ES-I3 (cell line): ENCODE measurements around the gene MGAT4C.

ENCODE experiments used
- H3K36me3 ChIP-seq: 2 replicates; pipeline ENCODE4 v1.6.1; 2013; ENCODE audit warnings: mild to moderate bottlenecking, low read length, control low read depth, moderate library complexity; ENCODE audit not compliant: insufficient read depth
- H3K4me1 ChIP-seq: 2 replicates; pipeline ENCODE4 v1.6.1; 2013; ENCODE audit warnings: mild to moderate bottlenecking, control low read depth, low read length; ENCODE audit not compliant: insufficient read depth
- H3K9ac ChIP-seq: 2 replicates; pipeline ENCODE4 v1.6.1; 2013; ENCODE audit warnings: low read depth, mild to moderate bottlenecking, low read length, moderate library complexity
- H3K9me3 ChIP-seq: 2 replicates; pipeline ENCODE4 v1.6.1; 2013; ENCODE audit warnings: mild to moderate bottlenecking, low read length, moderate library complexity; ENCODE audit not compliant: control insufficient read depth, insufficient read depth

Gene MGAT4C

GRCh38 chr12:86254399-86255107 is 1.6 kb downstream of the MGAT4C start:
- peaks cover 2% of the 10 kb centered on the region for H3K4me1 ChIP-seq
- H3K9ac ChIP-seq: no peak overlapping the region
- H3K9me3 ChIP-seq: no peaks in the 10 kb centered on the region
- no peaks in the 10 kb centered on the region for H3K36me3 ChIP-seq

GRCh38 chr12:86249851-86250250 is 6.3 kb downstream of the MGAT4C start:
- Histone ChIP-seq H3K9me3 (no peaks in the 10 kb centered on the region), H3K9ac (no peak overlapping the region), H3K4me1 (peaks cover 3% of the 10 kb centered on the region), H3K36me3 (no peaks in the 10 kb centered on the region)

- peaks cover 3% of the 10 kb centered on the region; the same call in 1 of the 2 replicates for H3K4me1 ChIP-seq
- no peaks in the 10 kb centered on the region for H3K36me3 ChIP-seq
- no peaks in the 10 kb centered on the region for H3K9me3 ChIP-seq
- no peak overlapping the region for H3K9ac ChIP-seq
These were observed 6.9 kb downstream of the MGAT4C start for GRCh38 chr12:86249276-86249675.

- Histone ChIP-seq H3K9me3 (no peaks in the 10 kb centered on the region), H3K4me1 (0 out of 2 replicates have a peak, but pooled peaks cover 3% of the 10 kb centered on the region), H3K36me3 (no peaks in the 10 kb centered on the region), H3K9ac (no peak overlapping the region)
These were observed 8.3 kb downstream of the MGAT4C start for GRCh38 chr12:86247871-86248270.

- Histone ChIP-seq H3K9me3 (no peaks in the 10 kb centered on the region), H3K9ac (no peak overlapping the region), H3K4me1 (no peaks in the 10 kb centered on the region), H3K36me3 (no peaks in the 10 kb centered on the region)
These were observed 14.6 kb downstream of the MGAT4C start for GRCh38 chr12:86241600-86241999.

GRCh38 chr12:86234316-86234855 is 21.8 kb downstream of the MGAT4C start:
- H3K36me3 ChIP-seq: no peaks in the 10 kb centered on the region
- H3K4me1 ChIP-seq: peaks cover 15% of the 10 kb centered on the region
- H3K9me3 ChIP-seq: no peaks in the 10 kb centered on the region
- no peak overlapping the region for H3K9ac ChIP-seq

GRCh38 chr12:86233126-86233525 is 23.1 kb downstream of the MGAT4C start:
- Histone ChIP-seq H3K36me3 (no peaks in the 10 kb centered on the region), H3K4me1 (peaks cover 15% of the 10 kb centered on the region), H3K9me3 (no peaks in the 10 kb centered on the region), H3K9ac (no peak overlapping the region)

- Histone ChIP-seq H3K4me1 (peaks cover 15% of the 10 kb centered on the region), H3K36me3 (no peaks in the 10 kb centered on the region), H3K9me3 (no peaks in the 10 kb centered on the region), H3K9ac (no peak overlapping the region)
These were observed 25.6 kb downstream of the MGAT4C start for GRCh38 chr12:86230516-86231146.

GRCh38 chr12:86229772-86230171 is 26.4 kb downstream of the MGAT4C start:
- Histone ChIP-seq H3K9ac (no peak overlapping the region), H3K9me3 (no peaks in the 10 kb centered on the region), H3K36me3 (no peaks in the 10 kb centered on the region), H3K4me1 (peaks cover 15% of the 10 kb centered on the region)

GRCh38 chr12:86228656-86229055 is 27.5 kb downstream of the MGAT4C start:
- Histone ChIP-seq H3K36me3 (no peaks in the 10 kb centered on the region), H3K4me1 (peaks cover 15% of the 10 kb centered on the region), H3K9me3 (no peaks in the 10 kb centered on the region), H3K9ac (no peak overlapping the region)

- no peak overlapping the region for H3K9ac ChIP-seq
- H3K36me3 ChIP-seq: no peaks in the 10 kb centered on the region
- no peaks in the 10 kb centered on the region for H3K9me3 ChIP-seq
- peaks cover 7% of the 10 kb centered on the region for H3K4me1 ChIP-seq
These were observed 29.7 kb downstream of the MGAT4C start for GRCh38 chr12:86226481-86226880.

- H3K9ac ChIP-seq: no peak overlapping the region
- no peaks in the 10 kb centered on the region for H3K4me1 ChIP-seq
- H3K36me3 ChIP-seq: no peaks in the 10 kb centered on the region
- H3K9me3 ChIP-seq: no peaks in the 10 kb centered on the region
These were observed 39.6 kb downstream of the MGAT4C start for GRCh38 chr12:86216591-86216990.

GRCh38 chr12:86213012-86213411 is 43.2 kb downstream of the MGAT4C start:
- no peaks in the 10 kb centered on the region for H3K4me1 ChIP-seq
- no peak overlapping the region for H3K9ac ChIP-seq
- H3K9me3 ChIP-seq: no peaks in the 10 kb centered on the region
- H3K36me3 ChIP-seq: no peaks in the 10 kb centered on the region

GRCh38 chr12:86198696-86199444 is 57.3 kb downstream of the MGAT4C start:
- no peak overlapping the region for H3K9ac ChIP-seq
- no peaks in the 10 kb centered on the region for H3K9me3 ChIP-seq
- no peaks in the 10 kb centered on the region for H3K36me3 ChIP-seq
- H3K4me1 ChIP-seq: no peaks in the 10 kb centered on the region
